HUES48 (cell line): ENCODE data around the gene MVB12B.

ENCODE experiments used
- H3K27ac ChIP-seq: one replicate; pipeline ENCODE4 v1.7.0; 2013; ENCODE audit warnings: low read depth, low read length, inconsistent platforms
- H3K27me3 ChIP-seq: 2 replicates; pipeline ENCODE4 v1.6.1; 2013; ENCODE audit warnings: mild to moderate bottlenecking, low read length; ENCODE audit not compliant: control insufficient read depth, insufficient read depth
- H3K36me3 ChIP-seq: 2 replicates; pipeline ENCODE4 v1.6.1; 2013; ENCODE audit warnings: low read length; ENCODE audit not compliant: control insufficient read depth, insufficient read depth
- H3K4me1 ChIP-seq: 2 replicates; pipeline ENCODE4 v1.6.1; 2013; ENCODE audit warnings: mild to moderate bottlenecking, low read length; ENCODE audit not compliant: control insufficient read depth, insufficient read depth
- H3K4me3 ChIP-seq: 2 replicates; pipeline ENCODE4 v1.5.1; 2013; ENCODE audit warnings: mild to moderate bottlenecking, low read depth, low read length
- H3K9ac ChIP-seq: 2 replicates; pipeline ENCODE4 v1.6.1; 2013; ENCODE audit warnings: mild to moderate bottlenecking, low read depth, low read length, moderate library complexity
- H3K9me3 ChIP-seq: 2 replicates; pipeline ENCODE4 v1.6.1; 2013; ENCODE audit warnings: low read length; ENCODE audit not compliant: control insufficient read depth, insufficient read depth

The MVB12B gene

GRCh38 chr9:126457890-126458289 lies 131.3 kb downstream of the MVB12B start:
- Histone ChIP-seq H3K27ac (no peak overlapping the region), H3K9ac (no peak overlapping the region)

GRCh38 chr9:126459126-126459525 lies 132.5 kb downstream of the MVB12B start:
- Histone ChIP-seq H3K4me3 (no peak overlapping the region), H3K36me3 (no peaks in the 10 kb centered on the region), H3K9ac (no peak overlapping the region), H3K9me3 (no peaks in the 10 kb centered on the region), H3K27me3 (no peaks in the 10 kb centered on the region), H3K4me1 (no peaks in the 10 kb centered on the region; the same call in 1 of the 2 replicates), H3K27ac (no peak overlapping the region)

More at GRCh38 chr9:126457890-126458289, 131.3 kb downstream of the MVB12B start:
- no peaks in the 10 kb centered on the region for H3K27me3 ChIP-seq
- H3K4me3 ChIP-seq, result no peak overlapping the region
- no peaks in the 10 kb centered on the region; the same call in 1 of the 2 replicates for H3K4me1 ChIP-seq
- H3K9me3 ChIP-seq, result no peaks in the 10 kb centered on the region
- H3K36me3 ChIP-seq, result no peaks in the 10 kb centered on the region

GRCh38 chr9:126459546-126459945 lies 132.9 kb downstream of the MVB12B start:
- Histone ChIP-seq H3K27me3 (no peaks in the 10 kb centered on the region), H3K27ac (no peak overlapping the region), H3K36me3 (no peaks in the 10 kb centered on the region), H3K4me3 (no peak overlapping the region), H3K9me3 (no peaks in the 10 kb centered on the region), H3K4me1 (no peaks in the 10 kb centered on the region), H3K9ac (no peak overlapping the region)

- H3K9ac ChIP-seq, result no peak overlapping the region
- H3K4me3 ChIP-seq, result no peak overlapping the region
- H3K27ac ChIP-seq, result no peak overlapping the region
- H3K27me3 ChIP-seq, result no peaks in the 10 kb centered on the region
- H3K9me3 ChIP-seq, result no peaks in the 10 kb centered on the region
- no peaks in the 10 kb centered on the region for H3K36me3 ChIP-seq
- H3K4me1 ChIP-seq, result no peaks in the 10 kb centered on the region
Observed at GRCh38 chr9:126459965-126460843, 133.6 kb downstream of the MVB12B start.

- no peak overlapping the region for H3K9ac ChIP-seq
- H3K27me3 ChIP-seq, result no peaks in the 10 kb centered on the region
- no peak overlapping the region for H3K4me3 ChIP-seq
- H3K36me3 ChIP-seq, result no peaks in the 10 kb centered on the region
- no peak overlapping the region for H3K27ac ChIP-seq
- H3K9me3 ChIP-seq, result no peaks in the 10 kb centered on the region
- no peaks in the 10 kb centered on the region for H3K4me1 ChIP-seq
Observed at GRCh38 chr9:126461029-126461428, 134.4 kb downstream of the MVB12B start.

GRCh38 chr9:126461608-126462007 lies 135.0 kb downstream of the MVB12B start:
- Histone ChIP-seq H3K36me3 (no peaks in the 10 kb centered on the region), H3K9ac (no peak overlapping the region), H3K9me3 (no peaks in the 10 kb centered on the region), H3K27ac (no peak overlapping the region), H3K27me3 (no peaks in the 10 kb centered on the region), H3K4me1 (no peaks in the 10 kb centered on the region), H3K4me3 (no peak overlapping the region)

GRCh38 chr9:126462617-126463016 lies 136.0 kb downstream of the MVB12B start:
- Histone ChIP-seq H3K27ac (no peak overlapping the region), H3K27me3 (no peaks in the 10 kb centered on the region), H3K4me3 (no peak overlapping the region), H3K36me3 (no peaks in the 10 kb centered on the region), H3K9me3 (no peaks in the 10 kb centered on the region), H3K9ac (no peak overlapping the region), H3K4me1 (no peaks in the 10 kb centered on the region)

GRCh38 chr9:126463426-126463825 lies 136.8 kb downstream of the MVB12B start:
- Histone ChIP-seq H3K27ac (no peak overlapping the region), H3K4me1 (no peaks in the 10 kb centered on the region), H3K27me3 (no peaks in the 10 kb centered on the region), H3K9ac (no peak overlapping the region), H3K9me3 (no peaks in the 10 kb centered on the region), H3K36me3 (no peaks in the 10 kb centered on the region), H3K4me3 (no peak overlapping the region)

- Histone ChIP-seq H3K36me3 (no peaks in the 10 kb centered on the region), H3K9me3 (no peaks in the 10 kb centered on the region), H3K4me3 (no peak overlapping the region), H3K4me1 (no peaks in the 10 kb centered on the region), H3K9ac (no peak overlapping the region), H3K27me3 (no peaks in the 10 kb centered on the region), H3K27ac (no peak overlapping the region)
Observed at GRCh38 chr9:126464694-126465441, 138.2 kb downstream of the MVB12B start.

- Histone ChIP-seq H3K4me1 (no peaks in the 10 kb centered on the region), H3K9ac (no peak overlapping the region), H3K27me3 (no peaks in the 10 kb centered on the region), H3K9me3 (no peaks in the 10 kb centered on the region), H3K27ac (no peak overlapping the region), H3K36me3 (no peaks in the 10 kb centered on the region), H3K4me3 (no peak overlapping the region)
Observed at GRCh38 chr9:126465977-126466376, 139.3 kb downstream of the MVB12B start.
